ENCODE measurements around the gene GDF10. TPM values are rescaled to one million over a fixed set of nuclear protein-coding genes. Genes with fewer than 3 reads are reported as not detected.

The GDF10 gene
- total RNA-seq, 1 donor from 2014 or later = 0.74 TPM

GRCh38 chr10:47303105-47303504 is 3.1 kb downstream of the GDF10 start:
- TF ChIP-seq CTCF (IDR thresholded peaks at IDR 0.05; ENCODE audit: unreplicated experiment) = no peak
- no peak overlapping the region for H3K27ac Mint-ChIP-seq (ENCODE audit: unreplicated experiment)
- H3K27me3 Mint-ChIP-seq (ENCODE audit: unreplicated experiment) = peaks cover 14% of the 10 kb centered on the region
- peaks cover 5% of the 10 kb centered on the region for H3K4me1 Mint-ChIP-seq (ENCODE audit: unreplicated experiment)
- H3K4me3 Mint-ChIP-seq (ENCODE audit: unreplicated experiment) = no peak overlapping the region
- DNase-seq (ENCODE audit: low spot score) = no peak
- no peaks in the 10 kb centered on the region for H3K9me3 Mint-ChIP-seq (ENCODE audit: unreplicated experiment)
- H3K36me3 Mint-ChIP-seq (ENCODE audit: low read depth, unreplicated experiment) = no peaks in the 10 kb centered on the region

- Mint-ChIP-seq H3K4me3 (ENCODE audit: unreplicated experiment) (no peak overlapping the region), H3K9me3 (ENCODE audit: unreplicated experiment) (no peaks in the 10 kb centered on the region), H3K27ac (ENCODE audit: unreplicated experiment) (no peak overlapping the region), H3K36me3 (ENCODE audit: low read depth, unreplicated experiment) (no peaks in the 10 kb centered on the region), H3K27me3 (ENCODE audit: unreplicated experiment) (peaks cover 14% of the 10 kb centered on the region), H3K4me1 (ENCODE audit: unreplicated experiment) (peaks cover 5% of the 10 kb centered on the region)
- no peak for DNase-seq (ENCODE audit: low spot score)
- TF ChIP-seq CTCF (IDR thresholded peaks at IDR 0.05; ENCODE audit: unreplicated experiment) = no peak
These were observed 3.9 kb downstream of the GDF10 start for GRCh38 chr10:47303866-47304265.

- Mint-ChIP-seq H3K4me3 (ENCODE audit: unreplicated experiment) (no peak overlapping the region), H3K27me3 (ENCODE audit: unreplicated experiment) (peaks cover 14% of the 10 kb centered on the region), H3K27ac (ENCODE audit: unreplicated experiment) (no peak overlapping the region), H3K9me3 (ENCODE audit: unreplicated experiment) (no peaks in the 10 kb centered on the region), H3K4me1 (ENCODE audit: unreplicated experiment) (peaks cover 5% of the 10 kb centered on the region), H3K36me3 (ENCODE audit: low read depth, unreplicated experiment) (no peaks in the 10 kb centered on the region)
- no peak for DNase-seq (ENCODE audit: low spot score)
- no peak for TF ChIP-seq CTCF (IDR thresholded peaks at IDR 0.05; ENCODE audit: unreplicated experiment)
These were observed 5.6 kb downstream of the GDF10 start for GRCh38 chr10:47305566-47305965.

GRCh38 chr10:47306387-47307210 is 6.6 kb downstream of the GDF10 start:
- Mint-ChIP-seq H3K27me3 (ENCODE audit: unreplicated experiment) (peaks cover 10% of the 10 kb centered on the region), H3K27ac (ENCODE audit: unreplicated experiment) (no peak overlapping the region), H3K36me3 (ENCODE audit: low read depth, unreplicated experiment) (no peaks in the 10 kb centered on the region)

More at GRCh38 chr10:47306387-47307210, 6.6 kb downstream of the GDF10 start:
- Mint-ChIP-seq H3K9me3 (ENCODE audit: unreplicated experiment) (no peaks in the 10 kb centered on the region), H3K4me3 (ENCODE audit: unreplicated experiment) (no peak overlapping the region), H3K4me1 (ENCODE audit: unreplicated experiment) (peaks cover 3% of the 10 kb centered on the region)
- TF ChIP-seq CTCF (IDR thresholded peaks at IDR 0.05; ENCODE audit: unreplicated experiment) = no peak
- DNase-seq (ENCODE audit: low spot score) = no peak

Data from endothelial cell (in vitro differentiated cells).